Duodenal mucosa (tissue), 2 donors: ENCODE measurements around the gene DPF1.

ENCODE experiments used
- H3K27ac ChIP-seq: one replicate; pipeline ENCODE4 v1.7.0; 2013; ENCODE audit warnings: low read depth, low read length
- H3K27me3 ChIP-seq, 2 donors: one replicate each; pipeline ENCODE4 v1.7.0; 2013; ENCODE audit warnings: low read length in 2 of 2, control low read depth in 1 of 2; ENCODE audit not compliant: insufficient read depth in 2 of 2, control insufficient read depth in 1 of 2
- H3K36me3 ChIP-seq, 2 donors: one replicate each; pipeline ENCODE4 v1.7.0; 2013; ENCODE audit warnings: low read length in 2 of 2, control low read depth in 1 of 2; ENCODE audit not compliant: insufficient read depth in 2 of 2, control insufficient read depth in 1 of 2
- H3K4me1 ChIP-seq, 2 donors: one replicate each; pipeline ENCODE4 v1.7.0; 2013; ENCODE audit warnings: low read length in 2 of 2, control low read depth in 1 of 2; ENCODE audit not compliant: insufficient read depth in 2 of 2, control insufficient read depth in 1 of 2
- H3K4me3 ChIP-seq, 2 donors: one replicate each; pipeline ENCODE4 v1.7.0; 2013; ENCODE audit warnings: low read length in 2 of 2, low read depth in 1 of 2
- H3K9ac ChIP-seq, 2 donors: one replicate each; pipeline ENCODE4 v1.7.0; 2013; ENCODE audit warnings: low read length in 2 of 2, low read depth in 1 of 2
- H3K9me3 ChIP-seq, 2 donors: one replicate each; pipeline ENCODE4 v1.7.0; 2013; ENCODE audit warnings: low read length in 2 of 2, control low read depth in 1 of 2; ENCODE audit not compliant: control insufficient read depth in 1 of 2

DPF1 gene

DNA sequence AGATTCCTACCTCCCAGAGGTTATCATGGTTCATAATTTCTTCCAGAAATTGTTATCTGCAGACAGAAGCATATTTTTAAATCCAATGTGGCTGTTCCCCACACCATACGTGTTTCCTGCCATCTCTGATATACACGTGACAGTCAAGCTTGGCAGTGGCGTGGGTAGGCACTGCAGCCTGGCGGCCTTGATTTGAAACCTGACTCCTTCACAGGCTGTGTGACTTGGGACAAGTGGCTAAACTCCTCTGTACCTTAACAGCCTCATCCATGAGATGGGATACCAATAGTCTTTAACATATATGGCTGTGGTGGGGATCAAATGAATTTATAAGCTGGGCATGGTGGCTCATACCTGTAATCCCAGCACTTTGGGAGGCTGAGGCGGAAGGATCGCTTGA is 33.2 kb downstream of the DPF1 start:
- no peak overlapping the region for H3K4me3 ChIP-seq
- no peaks in the 10 kb centered on the region for H3K27me3 ChIP-seq
- H3K9ac ChIP-seq = no peak overlapping the region
- H3K27ac ChIP-seq = no peak overlapping the region
- no peaks in the 10 kb centered on the region for H3K4me1 ChIP-seq
- H3K36me3 ChIP-seq = peaks cover 8 to 46% of the 10 kb centered on the region in 2 donors
- no peaks in the 10 kb centered on the region for H3K9me3 ChIP-seq

DNA sequence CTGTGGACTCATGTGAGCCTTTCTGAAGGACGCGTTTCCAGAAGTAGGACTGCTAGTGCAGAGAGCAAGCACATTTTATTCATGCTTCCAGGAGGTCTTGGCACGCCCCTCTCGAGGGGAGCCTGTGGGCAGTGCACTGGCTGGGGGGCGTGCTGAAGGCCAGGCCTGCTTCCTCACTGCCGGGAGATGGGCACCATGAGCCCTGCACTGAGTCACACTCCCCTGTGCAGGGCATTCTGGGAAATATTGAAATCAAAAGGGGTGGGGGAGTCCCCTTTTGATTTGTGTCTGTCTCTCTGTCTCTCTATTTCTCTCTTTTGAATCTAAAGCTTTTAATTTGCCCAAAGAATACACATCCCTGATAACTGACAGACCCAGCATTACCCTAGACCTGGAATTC is 34.0 kb downstream of the DPF1 start:
- Histone ChIP-seq H3K9ac (no peak overlapping the region), H3K27ac (no peak overlapping the region)

DNA sequence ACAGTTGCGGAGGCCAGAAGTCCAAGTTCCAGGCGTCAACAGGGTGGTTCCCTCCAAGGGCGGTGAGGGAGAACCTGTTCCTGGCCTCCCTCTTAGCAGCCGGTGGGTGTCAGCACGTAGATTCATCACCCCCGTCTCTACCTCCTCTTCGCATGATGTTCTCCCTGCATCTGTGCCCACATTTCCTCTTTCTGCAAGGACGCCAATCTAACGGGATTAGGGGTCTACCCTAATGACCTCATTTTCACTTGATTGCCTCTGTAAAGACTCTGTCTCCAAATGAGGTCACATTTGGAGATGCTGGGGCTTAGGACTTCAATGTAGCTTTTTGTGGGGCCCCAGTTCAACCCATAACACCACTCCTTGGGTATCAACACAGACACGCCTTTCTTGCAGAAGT is 38.5 kb downstream of the DPF1 start:
- Histone ChIP-seq H3K4me3 (no peak overlapping the region), H3K27ac (no peak overlapping the region), H3K4me1 (no peaks in the 10 kb centered on the region), H3K9me3 (no peaks in the 10 kb centered on the region), H3K27me3 (no peaks in the 10 kb centered on the region), H3K36me3 (peaks cover 16 to 44% of the 10 kb centered on the region in 2 donors), H3K9ac (no peak overlapping the region)

More for the DNA sequence above, 34.0 kb downstream of the DPF1 start:
- no peaks in the 10 kb centered on the region for H3K27me3 ChIP-seq
- peaks cover 9 to 46% of the 10 kb centered on the region in 2 donors for H3K36me3 ChIP-seq
- H3K9me3 ChIP-seq = no peaks in the 10 kb centered on the region
- no peak overlapping the region for H3K4me3 ChIP-seq
- no peaks in the 10 kb centered on the region for H3K4me1 ChIP-seq

GRCh38 chr19:38184815-38185214 is 39.2 kb downstream of the DPF1 start:
- H3K36me3 ChIP-seq = peaks cover 16 to 43% of the 10 kb centered on the region in 2 donors
- H3K9me3 ChIP-seq = no peaks in the 10 kb centered on the region
- H3K4me3 ChIP-seq = no peak overlapping the region
- H3K4me1 ChIP-seq = no peaks in the 10 kb centered on the region
- no peak overlapping the region for H3K27ac ChIP-seq
- H3K9ac ChIP-seq = no peak overlapping the region
- no peaks in the 10 kb centered on the region for H3K27me3 ChIP-seq

- Histone ChIP-seq H3K27ac (no peak overlapping the region), H3K9ac (no peak overlapping the region), H3K9me3 (no peaks in the 10 kb centered on the region), H3K36me3 (peaks cover 16 to 41% of the 10 kb centered on the region in 2 donors), H3K4me3 (no peak overlapping the region), H3K27me3 (no peaks in the 10 kb centered on the region), H3K4me1 (no peaks in the 10 kb centered on the region)
These were observed 40.6 kb downstream of the DPF1 start for GRCh38 chr19:38183251-38183897.

- Histone ChIP-seq H3K27ac (no peak overlapping the region), H3K36me3 (peaks cover 16 to 41% of the 10 kb centered on the region in 2 donors), H3K9me3 (no peaks in the 10 kb centered on the region), H3K9ac (no peak overlapping the region), H3K4me3 (no peak overlapping the region), H3K4me1 (no peaks in the 10 kb centered on the region), H3K27me3 (no peaks in the 10 kb centered on the region)
These were observed 41.3 kb downstream of the DPF1 start for GRCh38 chr19:38182536-38183210.

DNA sequence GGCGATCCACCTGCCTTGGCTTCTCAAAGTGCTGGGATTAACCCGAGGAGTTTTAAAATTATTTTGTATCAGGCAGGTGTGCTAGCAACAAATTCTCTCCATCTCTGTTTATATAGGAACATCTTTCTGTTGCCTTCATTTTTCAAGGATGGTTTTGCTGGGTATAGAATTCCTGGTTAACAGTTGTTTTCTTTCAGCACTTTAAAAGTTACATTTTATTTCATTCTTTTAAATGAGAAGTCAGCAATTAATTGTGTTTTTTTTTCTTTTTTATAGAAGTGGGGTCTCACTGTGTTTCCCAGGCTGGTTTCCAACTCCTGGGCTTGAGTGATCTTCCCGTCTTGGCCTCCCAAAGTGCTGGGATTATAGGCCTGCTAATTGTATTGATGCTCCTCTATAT is 44.0 kb downstream of the DPF1 start:
- no peaks in the 10 kb centered on the region for H3K27me3 ChIP-seq
- no peak overlapping the region for H3K27ac ChIP-seq
- peaks cover 7 to 40% of the 10 kb centered on the region in 2 donors for H3K36me3 ChIP-seq
- no peak overlapping the region for H3K9ac ChIP-seq
- H3K9me3 ChIP-seq = no peaks in the 10 kb centered on the region
- H3K4me1 ChIP-seq = no peaks in the 10 kb centered on the region
- no peak overlapping the region for H3K4me3 ChIP-seq

GRCh38 chr19:38175422-38175821 is 48.6 kb downstream of the DPF1 start:
- Histone ChIP-seq H3K27me3 (no peaks in the 10 kb centered on the region), H3K4me3 (no peak overlapping the region), H3K27ac (no peak overlapping the region), H3K4me1 (peaks cover 6 to 9% of the 10 kb centered on the region in 2 donors), H3K9ac (no peak overlapping the region), H3K9me3 (no peaks in the 10 kb centered on the region), H3K36me3 (peaks cover 0 to 17% of the 10 kb centered on the region in 2 donors)

GRCh38 chr19:38173291-38174041 is 50.6 kb downstream of the DPF1 start:
- Histone ChIP-seq H3K9me3 (no peaks in the 10 kb centered on the region), H3K4me1 (peaks cover 6 to 9% of the 10 kb centered on the region in 2 donors), H3K36me3 (peaks cover 0 to 17% of the 10 kb centered on the region in 2 donors), H3K27me3 (no peaks in the 10 kb centered on the region), H3K9ac (peak overlapping the region; percentile 51 to 56), H3K27ac (peak overlapping the region; percentile 57), H3K4me3 (peak overlapping the region; percentile 37 to 45)

GRCh38 chr19:38172001-38172400 is 52.0 kb downstream of the DPF1 start:
- H3K36me3 ChIP-seq = peaks cover 4 to 26% of the 10 kb centered on the region in 2 donors
- H3K27ac ChIP-seq = no peak overlapping the region
- peaks cover 6 to 9% of the 10 kb centered on the region in 2 donors for H3K4me1 ChIP-seq
- no peaks in the 10 kb centered on the region for H3K9me3 ChIP-seq
- H3K27me3 ChIP-seq = no peaks in the 10 kb centered on the region
- H3K4me3 ChIP-seq = no peak overlapping the region
- H3K9ac ChIP-seq = no peak overlapping the region
